Activated T-cell treated with anti-CD3 and anti-CD28 coated beads, Interleukin-2, amount 50 U/mL, for 1 hour (primary cell): ENCODE measurements around the gene GRIA2.
"Not testable (repeated sequence)": the region's sequence is repeated elsewhere in the genome, so short reads cannot be mapped to it uniquely, and the experiment has no call there.

Experiments used
- DNase-seq: peaks from one replicate; pipeline ENCODE4 v3.0.0-alpha.2; 2020

GRIA2 gene

DNA sequence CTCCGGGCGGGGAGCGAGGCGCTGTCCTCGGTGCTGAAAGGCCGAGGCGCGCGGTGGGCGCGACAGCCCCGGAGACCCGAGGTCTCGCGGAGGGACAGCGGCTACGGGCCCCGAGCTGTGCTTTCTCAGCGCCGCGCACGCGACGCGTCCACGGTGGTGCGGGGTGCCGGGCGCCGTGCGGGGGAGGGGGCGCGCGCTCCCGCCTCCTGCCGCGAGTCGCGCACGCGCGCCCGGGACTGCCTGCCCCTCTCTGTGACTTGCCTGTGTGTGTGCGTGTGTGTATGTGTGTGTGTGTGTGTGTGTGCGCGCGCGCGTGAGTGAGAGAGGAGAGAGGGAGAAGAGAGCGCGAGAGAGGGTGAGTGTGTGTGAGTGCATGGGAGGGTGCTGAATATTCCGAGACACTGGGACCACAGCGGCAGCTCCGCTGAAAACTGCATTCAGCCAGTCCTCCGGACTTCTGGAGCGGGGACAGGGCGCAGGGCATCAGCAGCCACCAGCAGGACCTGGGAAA, at the start of gene GRIA2:
Gene GRIA2, plus strand, starts transcription at position 358 of the 511 bp plus-strand sequence. CDS start 315 bp downstream, outside the sequence.
- no peak for DNase-seq

DNA sequence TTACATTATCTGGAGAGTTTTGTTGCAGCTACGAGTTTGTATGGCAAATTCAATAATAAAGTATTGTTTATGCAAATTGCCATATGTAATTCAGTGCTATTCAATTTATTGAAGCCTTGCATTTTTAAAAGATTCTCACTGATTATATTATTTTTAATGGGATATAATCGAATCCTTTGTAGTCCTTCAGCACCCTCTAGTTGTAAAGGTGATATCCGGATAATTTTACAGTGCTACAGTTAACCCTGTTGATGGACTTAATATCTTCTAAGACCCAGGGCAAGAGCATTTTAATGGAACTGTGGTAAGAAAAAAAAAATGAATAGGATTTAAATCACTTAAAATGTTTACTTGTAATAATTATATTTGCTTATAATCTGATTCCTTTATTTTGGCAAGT, 48.5 kb upstream of the GRIA2 start:
- DNase-seq = no peak

GRCh38 chr4:157180268-157180667, 40.3 kb upstream of the GRIA2 start:
- DNase-seq = not testable (repeated sequence)

DNA sequence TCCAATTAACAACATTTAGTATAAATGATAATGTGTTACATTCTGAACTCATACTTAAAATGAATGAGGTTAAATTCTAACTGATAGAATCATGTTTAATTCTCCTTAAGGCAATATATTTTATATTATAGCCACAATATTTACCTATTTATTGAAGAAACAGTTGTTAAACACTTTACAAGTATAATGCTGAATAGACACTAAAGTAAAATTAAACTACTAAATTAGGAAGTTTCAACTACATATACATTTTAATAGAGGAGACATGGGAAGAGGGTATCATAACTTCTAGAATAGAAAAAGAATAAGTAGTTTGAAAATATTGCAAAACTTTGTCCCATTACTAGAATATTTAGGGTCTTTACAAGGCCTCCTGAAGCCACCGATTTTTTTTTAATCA, 36.2 kb upstream of the GRIA2 start:
- no peak for DNase-seq

DNA sequence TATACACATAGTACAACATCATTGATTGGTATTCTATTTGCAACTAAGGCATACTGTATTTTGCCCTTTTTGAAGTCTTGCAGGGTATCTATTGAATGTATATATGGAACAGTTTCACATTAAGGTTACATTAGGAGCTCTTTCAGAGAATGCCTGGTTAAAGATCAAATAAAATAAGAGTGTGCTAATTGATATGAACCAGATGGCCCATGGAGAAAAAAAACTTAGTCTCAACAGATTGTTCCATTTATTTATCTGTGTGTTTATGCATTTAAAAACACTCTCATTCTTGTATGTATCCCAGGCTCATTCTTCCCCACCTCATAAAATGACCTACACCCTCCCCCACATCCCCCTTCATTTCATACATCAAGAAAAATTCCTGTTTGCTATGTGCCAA, 35.2 kb upstream of the GRIA2 start:
- DNase-seq = no peak

GRCh38 chr4:157195374-157195773, 25.2 kb upstream of the GRIA2 start:
- no peak for DNase-seq

DNA sequence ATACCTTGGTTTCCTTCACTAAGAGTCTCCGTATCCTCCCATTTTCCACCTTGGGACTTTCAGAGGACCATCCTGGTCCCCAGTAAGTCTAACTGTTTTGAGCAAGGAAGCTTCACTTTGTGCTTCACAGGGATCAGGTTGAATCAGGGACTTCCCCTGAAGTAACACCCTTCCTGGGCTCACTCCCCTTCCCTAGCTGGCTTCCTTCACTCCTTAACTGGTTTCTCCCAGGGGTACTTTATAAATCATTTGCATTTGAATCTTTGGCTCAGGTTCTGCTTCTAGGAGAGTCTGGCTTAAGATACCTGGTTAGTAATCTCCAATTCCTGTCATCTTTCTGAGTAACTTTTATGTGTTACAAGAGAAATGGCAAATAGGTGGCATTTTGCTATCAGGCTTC, 24.5 kb upstream of the GRIA2 start:
- no peak for DNase-seq

DNA sequence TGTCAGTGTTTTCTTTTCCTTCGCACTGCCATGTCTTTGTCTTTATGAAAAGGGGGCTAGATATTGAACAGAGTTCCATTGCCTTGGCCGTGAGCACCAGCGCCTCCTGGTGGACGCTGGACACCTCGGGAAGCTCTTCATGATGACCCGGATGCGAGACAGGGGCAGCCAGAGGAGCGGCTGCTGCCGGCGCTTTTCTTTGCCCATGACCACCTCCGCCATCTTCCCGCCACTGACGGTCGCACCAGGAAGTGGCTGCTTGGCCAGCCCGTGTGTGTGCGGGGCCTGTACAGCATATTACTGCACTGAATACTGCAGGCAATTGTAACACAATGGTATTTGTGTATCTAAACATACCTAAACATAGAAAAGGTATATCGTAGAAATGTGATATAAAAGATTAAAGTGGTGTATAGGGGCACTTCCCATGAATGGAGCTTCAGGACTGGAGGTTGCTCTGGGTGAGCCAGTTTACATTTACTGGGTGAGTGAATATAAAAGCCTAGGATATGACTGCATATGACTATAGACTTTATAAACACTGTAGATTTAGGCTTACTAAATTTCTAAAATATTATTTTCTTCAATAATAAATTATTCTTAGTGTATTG, 15.8 kb upstream of the GRIA2 start:
- no peak for DNase-seq

DNA sequence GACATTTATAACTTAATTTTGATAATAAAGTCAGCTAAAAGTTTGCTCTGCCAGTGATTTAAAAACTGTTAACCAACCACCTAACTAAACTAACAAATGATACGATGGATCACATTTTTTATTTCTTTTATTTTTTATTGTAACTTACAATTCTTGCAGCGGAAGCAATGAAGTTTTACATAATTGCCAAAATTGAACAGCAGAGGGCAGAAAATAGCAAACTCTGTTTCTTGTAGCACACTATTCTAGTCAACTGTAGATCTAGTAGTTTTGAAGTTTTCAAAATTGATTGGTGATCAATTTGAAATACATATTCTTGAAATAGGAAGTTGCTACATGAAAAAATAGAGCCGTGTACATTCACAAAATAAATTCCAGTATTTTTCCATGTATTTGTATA, 2.8 kb upstream of the GRIA2 start:
- no peak for DNase-seq

- no peak for DNase-seq
Observed at GRCh38 chr4:157219711-157220370, 687 bp upstream of the GRIA2 start.

- no peak for DNase-seq
Observed at GRCh38 chr4:157221426-157221894, 932 bp downstream of the GRIA2 start.

DNA sequence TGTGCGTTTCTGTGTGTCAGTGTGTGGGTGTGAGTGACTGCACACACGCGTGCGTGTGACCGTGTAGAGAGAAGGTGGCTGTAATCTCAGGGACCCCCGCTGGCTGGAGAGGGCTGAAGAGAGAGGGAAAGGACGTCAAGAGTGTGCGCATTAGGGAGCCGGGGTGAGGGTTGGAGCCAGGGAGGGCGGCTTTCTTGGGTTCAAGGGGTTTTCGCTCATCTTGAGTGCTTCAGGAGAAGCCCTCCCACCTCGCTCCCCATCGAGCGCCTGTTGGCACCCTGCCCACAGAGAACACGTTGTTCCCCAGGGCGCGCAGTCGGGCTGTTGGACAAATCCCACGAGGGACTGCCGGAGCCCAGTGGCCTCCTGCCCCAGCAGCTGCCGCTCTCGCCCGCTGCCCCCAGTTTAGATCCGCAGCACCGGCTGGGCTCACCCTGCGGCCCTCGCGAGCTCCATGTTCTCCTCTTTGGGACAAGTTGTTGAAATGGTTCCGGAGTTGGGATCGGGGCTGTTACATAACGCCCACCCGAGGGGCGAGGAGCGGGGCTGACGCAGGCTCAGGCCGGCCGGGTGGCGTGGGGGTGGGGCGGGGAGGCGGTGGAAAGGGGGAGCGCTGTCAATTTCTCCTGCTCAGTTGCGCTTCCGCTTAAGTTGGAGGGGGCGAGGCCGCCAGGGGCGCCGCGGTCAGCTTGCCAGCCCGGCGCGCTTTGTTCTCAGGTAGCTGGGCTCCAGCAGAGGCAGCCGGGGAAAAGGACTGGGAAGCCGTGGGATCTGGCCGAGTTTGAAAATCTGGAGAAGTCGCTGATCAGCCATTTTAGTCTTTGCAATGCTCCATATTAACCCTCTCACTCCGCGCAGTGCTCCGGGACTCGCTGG, 1.6 kb downstream of the GRIA2 start:
- DNase-seq = no peak

DNA sequence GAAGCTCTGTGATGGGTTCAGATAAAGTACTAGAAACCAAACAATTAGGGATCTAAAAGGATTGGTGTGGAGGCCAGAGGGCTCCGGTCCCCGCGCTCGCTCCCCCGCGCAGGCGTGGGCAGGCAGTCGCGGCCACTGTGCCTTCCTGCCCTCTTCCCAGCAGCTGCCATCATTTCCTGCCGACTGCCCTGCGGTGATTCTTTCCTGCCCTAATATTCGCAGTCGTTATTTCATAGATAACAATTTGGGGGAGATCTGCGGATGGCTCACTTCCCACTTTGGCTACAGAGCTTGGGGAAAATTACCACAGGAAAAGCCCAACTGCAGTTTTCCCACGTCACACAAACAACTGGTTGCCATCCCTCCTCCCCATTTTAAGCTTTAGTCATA, 2.2 kb downstream of the GRIA2 start:
- no peak for DNase-seq

DNA sequence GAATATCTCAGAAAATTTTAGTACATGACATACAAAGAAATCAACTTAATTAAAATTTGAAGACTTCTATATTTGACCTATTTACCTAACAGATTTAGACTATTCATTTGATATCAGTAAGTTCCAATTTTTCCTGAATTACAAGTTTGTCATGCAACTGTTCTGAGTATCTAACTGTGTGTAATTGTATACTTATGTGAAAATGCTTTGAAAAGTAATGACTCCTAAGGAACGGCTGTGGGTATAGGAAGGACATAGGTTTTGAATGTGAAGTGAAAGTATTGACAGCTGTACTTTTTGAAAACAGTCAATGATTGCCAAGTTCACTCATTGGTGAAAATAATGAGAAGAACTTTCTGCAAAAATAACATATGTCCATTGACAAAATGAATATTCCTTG, 2.9 kb downstream of the GRIA2 start:
- DNase-seq = no peak

GRCh38 chr4:157225096-157225495, 4.6 kb downstream of the GRIA2 start:
- no peak for DNase-seq

DNA sequence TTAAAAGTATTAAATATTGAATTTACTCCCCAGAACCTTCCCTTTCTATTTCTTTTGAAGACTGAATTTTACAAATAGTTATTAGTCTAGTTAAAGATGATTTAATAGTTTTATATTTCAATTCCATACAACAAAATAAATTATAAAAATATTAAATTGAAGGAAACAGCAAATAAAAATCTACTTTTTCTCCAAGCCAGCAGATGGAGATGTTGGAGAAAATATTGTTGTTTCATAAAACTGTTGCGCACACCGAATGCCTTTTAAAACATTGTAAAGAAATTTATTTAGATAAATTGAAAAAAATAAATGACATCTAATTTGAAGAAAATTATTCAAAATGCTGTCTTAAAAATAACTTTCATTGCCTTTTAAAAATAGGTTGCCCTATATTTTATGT, 5.5 kb downstream of the GRIA2 start:
- no peak for DNase-seq

- DNase-seq = no peak
Observed at GRCh38 chr4:157226601-157227000, 6.1 kb downstream of the GRIA2 start.

DNA sequence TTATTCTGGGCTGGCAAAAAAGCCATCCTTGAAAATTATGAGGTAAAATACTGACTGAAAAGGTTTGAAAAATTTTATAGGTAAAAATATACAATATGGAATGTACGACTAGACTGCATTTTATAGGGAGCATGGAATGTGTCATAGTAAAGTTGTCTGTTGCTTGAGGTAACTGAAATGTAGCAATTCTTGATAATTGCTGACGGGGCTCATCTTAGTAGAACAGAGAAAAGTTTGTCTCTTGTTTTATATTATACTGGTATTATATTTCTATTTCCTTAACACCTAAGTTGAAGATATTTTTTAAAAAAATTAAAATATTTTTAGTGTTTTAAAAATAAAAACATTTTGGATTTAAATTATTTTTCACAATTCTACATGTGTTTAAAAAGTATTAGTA, 11.0 kb downstream of the GRIA2 start:
- DNase-seq = no peak

- DNase-seq = no peak
Observed at GRCh38 chr4:157242871-157243270, 22.3 kb downstream of the GRIA2 start.

- no peak for DNase-seq
Observed at GRCh38 chr4:157244348-157244747, 23.8 kb downstream of the GRIA2 start.

DNA sequence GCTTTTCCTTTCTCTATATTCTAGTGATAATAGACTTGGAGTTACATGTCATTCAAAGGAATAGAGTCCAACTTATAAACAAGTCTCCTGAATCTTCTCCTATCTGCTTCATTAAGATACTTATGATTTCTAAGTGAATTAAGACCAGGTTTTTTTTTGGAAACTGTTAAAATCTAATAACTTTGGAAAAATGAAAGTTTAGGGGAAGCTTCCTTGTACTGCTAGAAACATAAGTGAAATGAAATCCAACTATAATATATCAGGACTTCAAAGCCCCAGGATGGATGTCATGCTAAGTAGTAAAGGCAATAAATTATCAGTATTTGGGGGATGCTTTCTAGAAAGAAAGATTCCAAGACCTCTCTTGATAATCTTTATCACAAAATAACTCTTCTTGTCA, 24.8 kb downstream of the GRIA2 start:
- DNase-seq = no peak

DNA sequence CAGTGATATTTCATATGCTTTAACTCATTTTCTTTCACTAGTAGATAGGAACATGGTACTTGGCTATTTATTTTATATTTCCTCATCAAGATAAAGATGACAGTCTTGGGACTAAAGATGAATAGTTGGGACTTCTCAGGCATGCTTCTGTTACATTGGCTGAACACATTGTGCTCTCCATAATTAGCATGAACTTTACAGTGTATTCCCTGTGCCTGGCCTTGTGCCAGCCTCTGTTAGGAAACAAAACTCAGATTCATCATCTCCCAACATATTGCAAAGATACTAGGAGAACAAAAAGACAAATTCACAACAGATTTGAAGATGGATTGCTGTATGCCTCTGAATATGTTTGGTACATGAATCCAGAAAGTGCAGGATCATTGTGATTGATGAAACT, 26.4 kb downstream of the GRIA2 start:
- no peak for DNase-seq

DNA sequence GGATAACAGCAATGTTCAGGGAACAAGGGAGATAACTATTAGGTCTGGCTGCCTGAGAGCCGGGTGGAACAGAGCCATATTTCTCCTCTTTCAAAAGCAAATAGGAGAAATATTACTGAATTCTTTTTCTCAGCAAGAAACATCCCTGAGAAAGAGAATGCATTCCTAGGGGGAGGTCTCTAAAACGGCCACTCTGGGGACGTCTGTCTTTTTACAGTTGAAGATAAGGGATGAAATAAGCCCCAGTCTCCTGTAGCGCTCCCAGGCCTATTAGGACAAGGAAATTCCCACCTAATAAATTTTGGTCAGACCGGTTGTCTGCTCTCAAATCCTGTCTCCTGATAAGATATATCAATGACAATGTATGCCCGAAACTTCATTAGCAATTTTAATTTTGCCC, 37.6 kb downstream of the GRIA2 start:
- DNase-seq = not testable (repeated sequence)

- no peak for DNase-seq
Observed at GRCh38 chr4:157265281-157265680, 44.8 kb downstream of the GRIA2 start.
